C4-2B (cell line): Measurements from ENCODE around the gene SPANXC.

Experiments
- ZFX ChIP-seq: fragments of 450-650 bp; IDR thresholded peaks from 2 replicates; pipeline ENCODE4 v1.6.1; 2017
- TF ChIP-seq, protein P1 (sequence below): fragments of 450-650 bp; conservative IDR thresholded peaks from 2 replicates; pipeline ENCODE4 v1.5.1; 2017; ENCODE audit warnings: mild to moderate bottlenecking

DNA sequence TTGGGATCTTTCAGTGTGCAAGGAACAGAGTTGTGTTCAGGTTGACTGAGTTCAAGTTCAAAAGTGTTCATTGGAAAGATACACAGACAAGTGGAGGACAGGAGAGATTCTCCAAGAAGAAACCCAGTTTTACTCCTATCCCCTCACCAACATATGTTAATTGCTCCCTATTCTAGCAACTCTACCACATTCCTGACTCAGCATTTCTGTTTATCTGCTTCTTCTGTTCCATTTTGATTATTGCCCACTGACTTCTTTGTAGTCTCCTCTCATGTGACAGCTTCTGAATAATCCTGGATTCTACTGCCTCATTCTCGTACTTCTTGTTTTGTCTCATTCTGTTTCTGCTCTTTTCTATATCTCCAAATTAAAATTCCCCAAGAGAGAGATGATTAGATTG, 15.8 kb upstream of the SPANXC start:
- TF ChIP-seq, protein P1, sequence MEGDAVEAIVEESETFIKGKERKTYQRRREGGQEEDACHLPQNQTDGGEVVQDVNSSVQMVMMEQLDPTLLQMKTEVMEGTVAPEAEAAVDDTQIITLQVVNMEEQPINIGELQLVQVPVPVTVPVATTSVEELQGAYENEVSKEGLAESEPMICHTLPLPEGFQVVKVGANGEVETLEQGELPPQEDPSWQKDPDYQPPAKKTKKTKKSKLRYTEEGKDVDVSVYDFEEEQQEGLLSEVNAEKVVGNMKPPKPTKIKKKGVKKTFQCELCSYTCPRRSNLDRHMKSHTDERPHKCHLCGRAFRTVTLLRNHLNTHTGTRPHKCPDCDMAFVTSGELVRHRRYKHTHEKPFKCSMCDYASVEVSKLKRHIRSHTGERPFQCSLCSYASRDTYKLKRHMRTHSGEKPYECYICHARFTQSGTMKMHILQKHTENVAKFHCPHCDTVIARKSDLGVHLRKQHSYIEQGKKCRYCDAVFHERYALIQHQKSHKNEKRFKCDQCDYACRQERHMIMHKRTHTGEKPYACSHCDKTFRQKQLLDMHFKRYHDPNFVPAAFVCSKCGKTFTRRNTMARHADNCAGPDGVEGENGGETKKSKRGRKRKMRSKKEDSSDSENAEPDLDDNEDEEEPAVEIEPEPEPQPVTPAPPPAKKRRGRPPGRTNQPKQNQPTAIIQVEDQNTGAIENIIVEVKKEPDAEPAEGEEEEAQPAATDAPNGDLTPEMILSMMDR, result no peak
- TF ChIP-seq ZFX, result no peak
